Uterus (tissue), 4 donors: ENCODE measurements around the gene DNAH6. TPM values are rescaled to one million over a fixed set of nuclear protein-coding genes. Genes with fewer than 3 reads are reported as not detected.

Experiments used
- DNase-seq, 2 donors: peaks; one replicate each; pipeline ENCODE4 v3.0.0-alpha.2; 2019 to 2020
- H3K27ac ChIP-seq, 2 donors: fragments of 200-600 bp; sonication (generic); 1 replicate in 1 of 2; 2 replicates in 1 of 2; pipeline ENCODE4 v1.5.1; 2016 to 2018
- H3K27me3 ChIP-seq, 2 donors: fragments of 200-600 bp; sonication (generic); one replicate each; pipeline ENCODE4 v1.5.1; 2018 to 2019; ENCODE audit warnings: control low read depth in 1 of 2
- H3K36me3 ChIP-seq, 2 donors: fragments of 200-600 bp; sonication (generic); one replicate each; pipeline ENCODE4 v1.5.1; 2019; ENCODE audit warnings: control low read depth in 1 of 2
- H3K4me1 ChIP-seq, 2 donors: fragments of 200-600 bp; sonication (generic); one replicate each; pipeline ENCODE4 v1.5.1; 2018 to 2019; ENCODE audit warnings: control low read depth in 1 of 2
- H3K4me3 ChIP-seq, 2 donors: fragments of 200-600 bp; sonication (generic); 1 replicate in 1 of 2; 2 replicates in 1 of 2; pipeline ENCODE4 v1.5.1; 2018 to 2019; ENCODE audit warnings: mild to moderate bottlenecking in 1 of 2
- H3K9me3 ChIP-seq, 2 donors: fragments of 200-600 bp; sonication (generic); one replicate each; pipeline ENCODE4 v1.5.1; 2019; ENCODE audit warnings: control low read depth in 1 of 2
- POLR2A ChIP-seq, 2 donors: fragments of 450-650 bp; IDR thresholded peaks; one replicate each; pipeline ENCODE4 v1.6.1; 2016; ENCODE audit warnings: antibody characterized with exemption in 2 of 2, mild to moderate bottlenecking in 1 of 2, moderate library complexity in 1 of 2
- intact Hi-C: fragments of 100-400 bp; cut with DNase I; formaldehyde crosslinking; loops from one replicate; pipeline ENCODE4 v1.15.1; 2023; ENCODE audit warnings: low total_unique reads
- total RNA-seq, 4 donors: library from RNA; depleted of rRNA in 3 of 4; stranded (reverse); fragments of >200 nt in 3 of 4; gene quantifications; one replicate each; pipeline versions ENCODE4 v1.1.0 to v1.2.4, GENCODE V29; 2014 to 2023
- TF ChIP-seq, protein P1 (sequence below), 4 experiments: fragments of 200-600 bp in 2 of 4; fragments of 450-650 bp in 2 of 4; sonication (generic) in 2 of 4; IDR thresholded peaks; one replicate each; pipeline ENCODE4 v1.5.1; 2016 to 2019; ENCODE audit warnings: antibody characterized with exemption in 4 of 4, mild to moderate bottlenecking in 2 of 4, moderate library complexity in 1 of 4
- donor health status: DM: yes; HTN: yes; CAD: no.

The DNAH6 gene
- total RNA-seq, 4 donors from 2014 or later: 1.0 to 8.4 (median 2.7) TPM

DNA sequence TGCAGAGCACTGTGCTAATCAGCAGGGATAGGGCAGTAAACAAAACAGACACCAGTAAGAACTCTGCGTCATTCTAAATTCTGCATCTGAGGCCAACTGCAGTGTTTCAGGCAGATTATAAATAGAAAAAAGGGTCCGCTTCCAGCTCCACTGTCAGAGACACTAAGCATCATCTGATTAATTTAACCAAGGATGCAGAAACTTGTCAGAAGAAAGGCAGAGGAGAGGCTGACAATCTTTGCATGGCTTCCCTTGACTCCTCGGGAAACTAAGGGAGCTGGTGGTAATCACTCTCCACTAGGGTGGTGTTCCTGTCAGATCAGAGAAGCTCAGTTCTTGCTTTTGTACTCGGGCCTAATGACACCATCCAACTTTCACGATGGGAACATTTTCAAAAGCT, 123.5 kb downstream of the DNAH6 start:
- Histone ChIP-seq H3K4me1 (no peaks in the 10 kb centered on the region), H3K9me3 (no peaks in the 10 kb centered on the region), H3K27ac (no peak overlapping the region), H3K4me3 (no peak overlapping the region), H3K36me3 (no peaks in the 10 kb centered on the region), H3K27me3 (no peaks in the 10 kb centered on the region)
- TF ChIP-seq, protein P1, sequence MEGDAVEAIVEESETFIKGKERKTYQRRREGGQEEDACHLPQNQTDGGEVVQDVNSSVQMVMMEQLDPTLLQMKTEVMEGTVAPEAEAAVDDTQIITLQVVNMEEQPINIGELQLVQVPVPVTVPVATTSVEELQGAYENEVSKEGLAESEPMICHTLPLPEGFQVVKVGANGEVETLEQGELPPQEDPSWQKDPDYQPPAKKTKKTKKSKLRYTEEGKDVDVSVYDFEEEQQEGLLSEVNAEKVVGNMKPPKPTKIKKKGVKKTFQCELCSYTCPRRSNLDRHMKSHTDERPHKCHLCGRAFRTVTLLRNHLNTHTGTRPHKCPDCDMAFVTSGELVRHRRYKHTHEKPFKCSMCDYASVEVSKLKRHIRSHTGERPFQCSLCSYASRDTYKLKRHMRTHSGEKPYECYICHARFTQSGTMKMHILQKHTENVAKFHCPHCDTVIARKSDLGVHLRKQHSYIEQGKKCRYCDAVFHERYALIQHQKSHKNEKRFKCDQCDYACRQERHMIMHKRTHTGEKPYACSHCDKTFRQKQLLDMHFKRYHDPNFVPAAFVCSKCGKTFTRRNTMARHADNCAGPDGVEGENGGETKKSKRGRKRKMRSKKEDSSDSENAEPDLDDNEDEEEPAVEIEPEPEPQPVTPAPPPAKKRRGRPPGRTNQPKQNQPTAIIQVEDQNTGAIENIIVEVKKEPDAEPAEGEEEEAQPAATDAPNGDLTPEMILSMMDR (IDR thresholded peaks at IDR 0.05): no peak
- no peak for TF ChIP-seq POLR2A (IDR thresholded peaks at IDR 0.05)
- intact Hi-C loops: no loop called here
- no peak for DNase-seq

DNA sequence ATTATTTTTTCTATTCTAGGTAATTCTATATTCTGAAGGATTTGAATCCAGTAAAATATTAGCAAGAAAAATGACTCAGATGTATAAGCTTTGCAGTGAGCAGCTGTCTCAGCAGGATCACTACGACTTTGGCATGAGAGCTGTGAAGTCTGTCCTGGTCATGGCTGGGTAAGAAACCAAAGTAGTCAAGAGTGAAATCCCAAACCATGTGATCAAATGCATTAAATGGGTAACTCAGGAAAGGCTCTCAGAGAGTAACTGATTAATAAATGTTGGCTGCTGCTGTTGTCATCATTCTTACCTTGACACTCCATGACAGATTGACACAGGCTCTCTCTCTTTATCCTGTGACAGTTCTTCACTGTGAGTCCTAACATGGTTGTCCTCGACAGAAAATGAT, 124.1 kb downstream of the DNAH6 start:
- no peaks in the 10 kb centered on the region for H3K4me1 ChIP-seq
- DNase-seq: no peak
- no peaks in the 10 kb centered on the region for H3K27me3 ChIP-seq
- intact Hi-C loops: no loop called here
- no peaks in the 10 kb centered on the region for H3K36me3 ChIP-seq
- no peaks in the 10 kb centered on the region for H3K9me3 ChIP-seq
- no peak for TF ChIP-seq POLR2A (IDR thresholded peaks at IDR 0.05)
- TF ChIP-seq, protein P1 (IDR thresholded peaks at IDR 0.05): no peak
- no peak overlapping the region for H3K27ac ChIP-seq
- H3K4me3 ChIP-seq: no peak overlapping the region

DNA sequence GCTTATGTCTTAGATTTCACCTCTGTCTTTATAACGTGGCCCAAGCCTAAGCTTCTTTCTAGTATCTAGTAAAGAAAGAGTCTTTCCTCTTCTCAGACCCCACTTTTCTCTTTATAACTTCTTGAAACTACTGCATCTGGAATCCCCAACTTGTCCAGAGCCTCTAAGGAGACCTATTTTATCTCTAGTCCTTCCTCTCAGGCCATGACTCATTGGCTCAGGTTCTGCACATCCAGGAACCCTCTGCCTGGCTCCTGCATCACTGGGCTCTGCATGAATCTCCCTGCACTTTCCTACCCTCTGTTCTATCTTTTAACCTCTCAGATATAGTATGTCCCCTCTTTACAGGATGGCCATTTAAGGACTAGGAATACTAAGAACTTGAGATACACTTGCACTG, 124.7 kb downstream of the DNAH6 start:
- Histone ChIP-seq H3K27me3 (no peaks in the 10 kb centered on the region), H3K27ac (no peak overlapping the region), H3K4me3 (no peak overlapping the region), H3K9me3 (no peaks in the 10 kb centered on the region), H3K4me1 (no peaks in the 10 kb centered on the region), H3K36me3 (no peaks in the 10 kb centered on the region)
- no peak for DNase-seq
- TF ChIP-seq POLR2A (IDR thresholded peaks at IDR 0.05): no peak
- TF ChIP-seq, protein P1 (IDR thresholded peaks at IDR 0.05): no peak
- intact Hi-C loops: no loop called here

DNA sequence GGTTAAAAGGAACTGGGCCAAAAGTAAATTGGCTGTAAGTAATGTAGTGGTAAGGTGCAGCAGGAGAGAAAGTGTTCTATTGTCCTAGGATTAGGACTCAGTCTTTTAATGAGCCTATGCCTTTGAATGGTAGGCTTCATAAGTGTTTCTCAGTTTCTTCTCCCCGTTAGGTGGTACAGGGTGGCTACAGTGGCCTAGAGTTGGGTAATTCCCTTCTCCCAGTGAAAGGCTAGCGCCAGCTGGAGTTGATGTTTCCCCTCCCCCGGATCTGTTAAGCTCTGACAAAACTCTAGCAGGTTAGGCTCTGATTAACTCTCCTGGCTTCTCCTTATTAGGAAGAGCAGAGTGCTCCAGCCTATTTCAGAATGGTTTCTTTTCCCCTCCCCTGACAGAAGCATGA, 127.7 kb downstream of the DNAH6 start:
- H3K9me3 ChIP-seq: no peaks in the 10 kb centered on the region
- H3K27ac ChIP-seq: no peak overlapping the region
- no peaks in the 10 kb centered on the region for H3K36me3 ChIP-seq
- DNase-seq: no peak
- no peaks in the 10 kb centered on the region for H3K4me1 ChIP-seq
- TF ChIP-seq POLR2A (IDR thresholded peaks at IDR 0.05): no peak
- TF ChIP-seq, protein P1 (IDR thresholded peaks at IDR 0.05): no peak
- H3K27me3 ChIP-seq: no peaks in the 10 kb centered on the region
- no peak overlapping the region for H3K4me3 ChIP-seq
- intact Hi-C loops: no loop called here

DNA sequence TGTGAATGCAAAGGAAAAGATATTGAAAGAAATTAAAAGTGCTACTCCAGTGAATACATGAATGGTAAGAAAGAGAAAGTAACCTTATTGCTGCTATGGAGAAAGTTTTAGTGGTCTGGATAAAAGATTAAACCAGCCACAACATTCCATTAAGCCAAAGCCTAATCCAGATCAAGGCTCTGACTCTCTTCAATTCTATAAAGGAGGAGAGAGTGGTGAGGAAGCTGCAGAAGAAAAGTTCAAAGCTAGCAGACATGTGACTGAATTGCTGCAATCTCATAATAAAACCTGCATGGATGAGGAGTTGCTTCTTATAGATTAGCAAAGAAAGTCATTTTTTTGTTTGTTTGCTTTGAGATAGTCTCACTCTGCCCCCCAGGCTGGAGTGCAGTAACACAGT, 130.2 kb downstream of the DNAH6 start:
- no peak overlapping the region for H3K27ac ChIP-seq
- no peaks in the 10 kb centered on the region for H3K9me3 ChIP-seq
- intact Hi-C loops: no loop called here
- H3K27me3 ChIP-seq: no peaks in the 10 kb centered on the region
- no peaks in the 10 kb centered on the region for H3K4me1 ChIP-seq
- DNase-seq: no peak
- H3K36me3 ChIP-seq: no peaks in the 10 kb centered on the region
- TF ChIP-seq, protein P1 (IDR thresholded peaks at IDR 0.05): no peak
- no peak for TF ChIP-seq POLR2A (IDR thresholded peaks at IDR 0.05)
- no peak overlapping the region for H3K4me3 ChIP-seq
